Loucy (cell line): ENCODE measurements around the gene BPIFB1.

Experiments used
- EZH2phosphoT487 ChIP-seq: fragments of 200-600 bp; IDR thresholded peaks from 2 replicates; pipeline ENCODE4 v1.6.1; 2018; ENCODE audit warnings: antibody characterized with exemption, mild to moderate bottlenecking, moderate library complexity, borderline replicate concordance
- TF ChIP-seq, protein P1 (sequence below): fragments of 200-600 bp; sonication (generic); conservative IDR thresholded peaks from 2 replicates; pipeline ENCODE4 v1.5.1; 2014; ENCODE audit warnings: mild to moderate bottlenecking, antibody characterized with exemption, low read length

DNA sequence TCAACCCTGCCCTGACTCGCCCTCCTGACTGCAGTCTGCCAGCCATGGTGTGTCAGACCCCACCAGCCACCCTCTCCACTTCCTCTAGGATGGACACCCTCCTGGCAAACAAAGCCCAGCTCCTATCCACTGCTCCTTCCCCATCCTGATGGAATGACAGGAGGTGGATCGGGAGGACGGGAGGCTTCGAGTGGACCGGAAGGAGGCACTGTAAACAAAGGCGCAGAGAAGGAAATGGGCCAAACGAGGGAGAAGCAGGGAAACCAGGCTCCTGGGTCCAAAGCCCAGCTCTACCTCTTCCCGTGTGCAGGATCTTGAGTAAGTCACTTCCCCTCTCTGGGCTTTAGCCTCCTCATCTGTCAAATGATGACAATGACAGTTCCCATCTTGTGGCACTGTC is 40.2 kb downstream of the BPIFB1 start:
- TF ChIP-seq, protein P1, sequence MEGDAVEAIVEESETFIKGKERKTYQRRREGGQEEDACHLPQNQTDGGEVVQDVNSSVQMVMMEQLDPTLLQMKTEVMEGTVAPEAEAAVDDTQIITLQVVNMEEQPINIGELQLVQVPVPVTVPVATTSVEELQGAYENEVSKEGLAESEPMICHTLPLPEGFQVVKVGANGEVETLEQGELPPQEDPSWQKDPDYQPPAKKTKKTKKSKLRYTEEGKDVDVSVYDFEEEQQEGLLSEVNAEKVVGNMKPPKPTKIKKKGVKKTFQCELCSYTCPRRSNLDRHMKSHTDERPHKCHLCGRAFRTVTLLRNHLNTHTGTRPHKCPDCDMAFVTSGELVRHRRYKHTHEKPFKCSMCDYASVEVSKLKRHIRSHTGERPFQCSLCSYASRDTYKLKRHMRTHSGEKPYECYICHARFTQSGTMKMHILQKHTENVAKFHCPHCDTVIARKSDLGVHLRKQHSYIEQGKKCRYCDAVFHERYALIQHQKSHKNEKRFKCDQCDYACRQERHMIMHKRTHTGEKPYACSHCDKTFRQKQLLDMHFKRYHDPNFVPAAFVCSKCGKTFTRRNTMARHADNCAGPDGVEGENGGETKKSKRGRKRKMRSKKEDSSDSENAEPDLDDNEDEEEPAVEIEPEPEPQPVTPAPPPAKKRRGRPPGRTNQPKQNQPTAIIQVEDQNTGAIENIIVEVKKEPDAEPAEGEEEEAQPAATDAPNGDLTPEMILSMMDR = no peak
- TF ChIP-seq EZH2phosphoT487 = no peak
